ENCODE results near the gene EGFL6.
A peak's percentile ranks its signal among the peaks of the same experiment; 100 is the strongest.

Gene EGFL6

GRCh38 chrX:13569479-13570260 is at the start of gene EGFL6:
Gene EGFL6 (plus strand): TSS chrX:13569601. CDS start chrX:13569862, 261 bp downstream.
- H3K9me3 Mint-ChIP-seq = no peaks in the 10 kb centered on the region
- no peaks in the 10 kb centered on the region for H3K36me3 Mint-ChIP-seq (ENCODE audit: insufficient read depth)
- no peaks in the 10 kb centered on the region for H3K4me1 Mint-ChIP-seq
- ATAC-seq (replicated peaks; ENCODE audit: extremely low read depth, poor library complexity, severe bottlenecking) (no peak), DNase-seq (ENCODE audit: low spot score in 2 of 2) (no peak)
- peaks cover 13% of the 10 kb centered on the region for H3K27me3 Mint-ChIP-seq
- peak within 1 kb of the TSS; percentile 44 for H3K4me3 Mint-ChIP-seq
- no peak within 1 kb of the TSS for H3K27ac Mint-ChIP-seq (ENCODE audit: low read depth)

GRCh38 chrX:13520351-13520750 is 49.0 kb upstream of the EGFL6 start:
- DNase-seq (ENCODE audit: low spot score in 2 of 2) = no peak
- Mint-ChIP-seq H3K9me3 (no peaks in the 10 kb centered on the region), H3K4me1 (no peaks in the 10 kb centered on the region), H3K36me3 (ENCODE audit: insufficient read depth) (no peaks in the 10 kb centered on the region), H3K27ac (ENCODE audit: low read depth) (no peak overlapping the region), H3K27me3 (no peaks in the 10 kb centered on the region), H3K4me3 (no peak overlapping the region)
- ATAC-seq (replicated peaks; ENCODE audit: extremely low read depth, poor library complexity, severe bottlenecking) = no peak

GRCh38 chrX:13520936-13521335 is 48.5 kb upstream of the EGFL6 start:
- Mint-ChIP-seq H3K9me3 (no peaks in the 10 kb centered on the region), H3K4me3 (no peak overlapping the region), H3K36me3 (ENCODE audit: insufficient read depth) (no peaks in the 10 kb centered on the region), H3K4me1 (no peaks in the 10 kb centered on the region), H3K27me3 (no peaks in the 10 kb centered on the region), H3K27ac (ENCODE audit: low read depth) (no peak overlapping the region)
- DNase-seq (ENCODE audit: low spot score in 2 of 2) (no peak), ATAC-seq (replicated peaks; ENCODE audit: extremely low read depth, poor library complexity, severe bottlenecking) (no peak)

- ATAC-seq (replicated peaks; ENCODE audit: extremely low read depth, poor library complexity, severe bottlenecking) (no peak), DNase-seq (ENCODE audit: low spot score in 2 of 2) (no peak)
- no peaks in the 10 kb centered on the region for H3K36me3 Mint-ChIP-seq (ENCODE audit: insufficient read depth)
- no peak overlapping the region for H3K27ac Mint-ChIP-seq (ENCODE audit: low read depth)
- no peaks in the 10 kb centered on the region for H3K9me3 Mint-ChIP-seq
- H3K27me3 Mint-ChIP-seq = no peaks in the 10 kb centered on the region
- H3K4me1 Mint-ChIP-seq = no peaks in the 10 kb centered on the region
- no peak overlapping the region for H3K4me3 Mint-ChIP-seq
Measured at GRCh38 chrX:13522811-13523210, 46.6 kb upstream of the EGFL6 start.

- Mint-ChIP-seq H3K27ac (ENCODE audit: low read depth) (no peak overlapping the region), H3K36me3 (ENCODE audit: insufficient read depth) (no peaks in the 10 kb centered on the region), H3K4me1 (no peaks in the 10 kb centered on the region), H3K27me3 (peaks cover 9% of the 10 kb centered on the region), H3K4me3 (no peak overlapping the region), H3K9me3 (no peaks in the 10 kb centered on the region)
- DNase-seq (ENCODE audit: low spot score in 2 of 2) (no peak), ATAC-seq (replicated peaks; ENCODE audit: extremely low read depth, poor library complexity, severe bottlenecking) (no peak)
Measured at GRCh38 chrX:13533726-13534125, 35.7 kb upstream of the EGFL6 start.

GRCh38 chrX:13535376-13536165 is 33.8 kb upstream of the EGFL6 start:
- peaks cover 9% of the 10 kb centered on the region for H3K27me3 Mint-ChIP-seq
- no peak overlapping the region for H3K4me3 Mint-ChIP-seq
- no peak overlapping the region for H3K27ac Mint-ChIP-seq (ENCODE audit: low read depth)
- DNase-seq (ENCODE audit: low spot score in 2 of 2) (no peak), ATAC-seq (replicated peaks; ENCODE audit: extremely low read depth, poor library complexity, severe bottlenecking) (no peak)
- no peaks in the 10 kb centered on the region for H3K36me3 Mint-ChIP-seq (ENCODE audit: insufficient read depth)
- H3K9me3 Mint-ChIP-seq = no peaks in the 10 kb centered on the region
- H3K4me1 Mint-ChIP-seq = no peaks in the 10 kb centered on the region

GRCh38 chrX:13536551-13536950 is 32.9 kb upstream of the EGFL6 start:
- Mint-ChIP-seq H3K4me1 (no peaks in the 10 kb centered on the region), H3K27ac (ENCODE audit: low read depth) (no peak overlapping the region), H3K4me3 (no peak overlapping the region), H3K36me3 (ENCODE audit: insufficient read depth) (no peaks in the 10 kb centered on the region), H3K9me3 (no peaks in the 10 kb centered on the region), H3K27me3 (peaks cover 6% of the 10 kb centered on the region)
- DNase-seq (ENCODE audit: low spot score in 2 of 2) (no peak), ATAC-seq (replicated peaks; ENCODE audit: extremely low read depth, poor library complexity, severe bottlenecking) (no peak)

GRCh38 chrX:13538414-13538813 is 31.0 kb upstream of the EGFL6 start:
- H3K9me3 Mint-ChIP-seq = no peaks in the 10 kb centered on the region
- no peak for ATAC-seq (replicated peaks; ENCODE audit: extremely low read depth, poor library complexity, severe bottlenecking)
- no peaks in the 10 kb centered on the region for H3K36me3 Mint-ChIP-seq (ENCODE audit: insufficient read depth)
- no peak overlapping the region for H3K27ac Mint-ChIP-seq (ENCODE audit: low read depth)
- no peak for DNase-seq (ENCODE audit: low spot score in 2 of 2)
- H3K27me3 Mint-ChIP-seq = no peaks in the 10 kb centered on the region
- H3K4me1 Mint-ChIP-seq = no peaks in the 10 kb centered on the region
- no peak overlapping the region for H3K4me3 Mint-ChIP-seq

GRCh38 chrX:13540602-13541001 is 28.8 kb upstream of the EGFL6 start:
- Mint-ChIP-seq H3K9me3 (no peaks in the 10 kb centered on the region), H3K27ac (ENCODE audit: low read depth) (no peak overlapping the region), H3K36me3 (ENCODE audit: insufficient read depth) (no peaks in the 10 kb centered on the region), H3K4me3 (no peak overlapping the region), H3K4me1 (no peaks in the 10 kb centered on the region), H3K27me3 (no peaks in the 10 kb centered on the region)
- DNase-seq (ENCODE audit: low spot score in 2 of 2) (no peak), ATAC-seq (replicated peaks; ENCODE audit: extremely low read depth, poor library complexity, severe bottlenecking) (no peak)

- H3K36me3 Mint-ChIP-seq (ENCODE audit: insufficient read depth) = peaks cover 2% of the 10 kb centered on the region
- no peak overlapping the region for H3K27ac Mint-ChIP-seq (ENCODE audit: low read depth)
- no peaks in the 10 kb centered on the region for H3K4me1 Mint-ChIP-seq
- ATAC-seq (replicated peaks; ENCODE audit: extremely low read depth, poor library complexity, severe bottlenecking) (no peak), DNase-seq (ENCODE audit: low spot score in 2 of 2) (no peak)
- no peaks in the 10 kb centered on the region for H3K9me3 Mint-ChIP-seq
- peaks cover 22% of the 10 kb centered on the region for H3K27me3 Mint-ChIP-seq
- no peak overlapping the region for H3K4me3 Mint-ChIP-seq
Measured at GRCh38 chrX:13545726-13546125, 23.7 kb upstream of the EGFL6 start.

GRCh38 chrX:13547671-13548070 is 21.7 kb upstream of the EGFL6 start:
- DNase-seq (ENCODE audit: low spot score in 2 of 2) (no peak), ATAC-seq (replicated peaks; ENCODE audit: extremely low read depth, poor library complexity, severe bottlenecking) (no peak)
- Mint-ChIP-seq H3K4me3 (no peak overlapping the region), H3K27me3 (peaks cover 24% of the 10 kb centered on the region), H3K36me3 (ENCODE audit: insufficient read depth) (peaks cover 2% of the 10 kb centered on the region), H3K4me1 (no peaks in the 10 kb centered on the region), H3K27ac (ENCODE audit: low read depth) (no peak overlapping the region), H3K9me3 (no peaks in the 10 kb centered on the region)

GRCh38 chrX:13550346-13550745 is 19.1 kb upstream of the EGFL6 start:
- DNase-seq (ENCODE audit: low spot score in 2 of 2) = no peak
- no peak for ATAC-seq (replicated peaks; ENCODE audit: extremely low read depth, poor library complexity, severe bottlenecking)
- H3K4me1 Mint-ChIP-seq = no peaks in the 10 kb centered on the region
- peaks cover 2% of the 10 kb centered on the region for H3K36me3 Mint-ChIP-seq (ENCODE audit: insufficient read depth)
- no peaks in the 10 kb centered on the region for H3K9me3 Mint-ChIP-seq
- peaks cover 30% of the 10 kb centered on the region for H3K27me3 Mint-ChIP-seq
- no peak overlapping the region for H3K4me3 Mint-ChIP-seq
- no peak overlapping the region for H3K27ac Mint-ChIP-seq (ENCODE audit: low read depth)

GRCh38 chrX:13551610-13552009 is 17.8 kb upstream of the EGFL6 start:
- Mint-ChIP-seq H3K4me1 (no peaks in the 10 kb centered on the region), H3K27ac (ENCODE audit: low read depth) (no peak overlapping the region), H3K9me3 (no peaks in the 10 kb centered on the region), H3K27me3 (peaks cover 30% of the 10 kb centered on the region), H3K4me3 (no peak overlapping the region), H3K36me3 (ENCODE audit: insufficient read depth) (peaks cover 2% of the 10 kb centered on the region)
- no peak for ATAC-seq (replicated peaks; ENCODE audit: extremely low read depth, poor library complexity, severe bottlenecking)
- DNase-seq (ENCODE audit: low spot score in 2 of 2) = no peak

Measured in central memory CD8-positive, alpha-beta T cell (primary cell).